ENCODE data around the gene SDE2.

- no peak for TF ChIP-seq POLR2A (IDR thresholded peaks at IDR 0.05)
- TF ChIP-seq CTCF (IDR thresholded peaks at IDR 0.05) = no peak
- TF ChIP-seq EP300 (IDR thresholded peaks at IDR 0.05) = no peak
These were observed 4.5 kb upstream of the SDE2 start for GRCh38 chr1:226003502-226004170.

Data from ovary (tissue), 3 donors.